SK-N-SH (cell line): Measurements from ENCODE around the gene PXN. TPM values are rescaled to one million over a fixed set of nuclear protein-coding genes. Genes with fewer than 3 reads are reported as not detected.

Experiments used
- CTCF ChIA-PET: fragments of 300-600, 350-600 bp; formaldehyde crosslinking; extraction: SDS; loops from one replicate; lab custom pipeline; 2021; lab: Yijun Ruan, JAX
- POLR2A ChIA-PET: fragments of 350-600 bp; sonication (Branson Sonifier 250); formaldehyde crosslinking; extraction: SDS; loops from one replicate; lab custom pipeline; 2020; ENCODE audit warnings: antibody characterized with exemption, inconsistent platforms; lab: Yijun Ruan, JAX
- DNase-seq: peaks from one replicate; pipeline ENCODE4 v3.0.0; 2012
- H2AFZ ChIP-seq: fragments of 200-600 bp; sonication (generic); 2 replicates; pipeline ENCODE4 v1.8.1; 2016; ENCODE audit warnings: antibody characterized with exemption, mild to moderate bottlenecking, low read depth
- H3F3A ChIP-seq: fragments of 200-600 bp; sonication (generic); replicated peaks from 2 replicates; pipeline ENCODE3; 2016; ENCODE audit warnings: antibody characterized with exemption, mild to moderate bottlenecking; ENCODE audit not compliant: insufficient read depth
- H3K27ac ChIP-seq, 2 experiments: fragments of 200-500 bp in 1 of 2; fragments of 200-600 bp in 1 of 2; sonication (Bioruptor generic) in 1 of 2; sonication (generic), shearing (Covaris generic) in 1 of 2; 2 replicates each; pipeline versions ENCODE4 v1.5.1 to v1.6.1; 2014 to 2016; ENCODE audit warnings: low read depth in 2 of 2, inconsistent platforms in 1 of 2, low read length in 1 of 2, mild to moderate bottlenecking in 1 of 2, mixed read lengths in 1 of 2
- H3K27me3 ChIP-seq: fragments of 200-600 bp; sonication (generic), shearing (Covaris generic); 2 replicates; pipeline ENCODE4 v1.6.1; 2016; ENCODE audit warnings: mixed run types; ENCODE audit not compliant: insufficient read depth
- H3K36me3 ChIP-seq, 2 experiments: fragments of 200-500 bp in 1 of 2; fragments of 200-600 bp in 1 of 2; sonication (Bioruptor generic) in 1 of 2; sonication (generic) in 1 of 2; replicated peaks in 1 of 2; 2 replicates each; pipeline versions ENCODE3 to v1.5.1; 2014 to 2016; ENCODE audit warnings: low read length in 1 of 2, mild to moderate bottlenecking in 1 of 2; ENCODE audit not compliant: insufficient read depth in 2 of 2, control insufficient read depth in 1 of 2
- H3K4me1 ChIP-seq, 2 experiments: fragments of 200-500 bp in 1 of 2; fragments of 200-600 bp in 1 of 2; sonication (Bioruptor generic) in 1 of 2; sonication (generic), shearing (Covaris generic) in 1 of 2; 2 replicates each; pipeline versions ENCODE4 v1.5.1 to v1.6.1; 2014 to 2016; ENCODE audit warnings: low read depth in 1 of 2, low read length in 1 of 2, mixed run types in 1 of 2; ENCODE audit not compliant: insufficient read depth in 2 of 2, control insufficient read depth in 1 of 2
- H3K4me2 ChIP-seq: fragments of 200-600 bp; sonication (generic), shearing (Covaris generic); 2 replicates; pipeline ENCODE4 v1.6.1; 2017; ENCODE audit warnings: mixed run types
- H3K4me3 ChIP-seq, 2 experiments: fragments of 200-500 bp in 1 of 2; fragments of 200-600 bp in 1 of 2; sonication (Bioruptor generic) in 1 of 2; sonication (generic), shearing (Covaris generic) in 1 of 2; 2 replicates each; pipeline versions ENCODE4 v1.5.1 to v1.8.1; 2014 to 2016; ENCODE audit warnings: low read depth in 2 of 2, inconsistent platforms in 1 of 2, low read length in 1 of 2, mild to moderate bottlenecking in 1 of 2, mixed read lengths in 1 of 2, moderate library complexity in 1 of 2
- H3K79me2 ChIP-seq: fragments of 200-600 bp; sonication (generic); 2 replicates; pipeline ENCODE4 v1.8.1; 2017; ENCODE audit warnings: mild to moderate bottlenecking; ENCODE audit not compliant: insufficient read depth
- H3K9ac ChIP-seq: fragments of 200-600 bp; sonication (generic); 2 replicates; pipeline ENCODE4 v1.6.1; 2017; ENCODE audit warnings: mixed run types
- H3K9me2 ChIP-seq: fragments of 200-600 bp; sonication (generic); 2 replicates; pipeline ENCODE4 v1.6.1; 2017; ENCODE audit warnings: mixed run types
- H3K9me3 ChIP-seq: fragments of 200-600 bp; sonication (generic); 2 replicates; pipeline ENCODE4 v1.6.1; 2017; ENCODE audit warnings: mixed run types, mild to moderate bottlenecking, moderate library complexity
- H4K20me1 ChIP-seq: fragments of 200-600 bp; sonication (generic); 2 replicates; pipeline ENCODE4 v1.6.1; 2017; ENCODE audit warnings: mild to moderate bottlenecking, mixed run types; ENCODE audit not compliant: insufficient read depth
- ELF1 ChIP-seq: IDR thresholded peaks from 2 replicates; pipeline ENCODE4 v1.4.0; 2012
- EP300 ChIP-seq, 2 experiments: IDR thresholded peaks; 2 replicates each; pipeline versions ENCODE4 v1.4.0 to v1.6.1; 2012; ENCODE audit warnings: borderline replicate concordance in 1 of 2, low read depth in 1 of 2, low read length in 1 of 2
- EZH2phosphoT487 ChIP-seq: fragments of 200-600 bp; sonication (generic); IDR thresholded peaks from 2 replicates; pipeline ENCODE4 v1.6.1; 2017; ENCODE audit warnings: low read depth, mixed run types, mild to moderate bottlenecking, antibody characterized with exemption, moderate library complexity, borderline replicate concordance
- FOXJ3 ChIP-seq: sonication (generic); formaldehyde crosslinking; IDR thresholded peaks from 2 replicates; pipeline ENCODE4 v1.5.1; 2020; ENCODE audit warnings: mild to moderate bottlenecking, missing genetic modification reagents
- FOXM1 ChIP-seq: IDR thresholded peaks from 2 replicates; pipeline ENCODE4 v1.4.0; 2012; ENCODE audit warnings: low read depth, mild to moderate bottlenecking
- GABPA ChIP-seq: IDR thresholded peaks from 2 replicates; pipeline ENCODE4 v1.4.0; 2012; ENCODE audit warnings: low read depth, mild to moderate bottlenecking
- IRF3 ChIP-seq: fragments of 150-350 bp; IDR thresholded peaks from 2 replicates; pipeline ENCODE4 v1.6.1; 2016; ENCODE audit warnings: mild to moderate bottlenecking, low read depth, low read length
- JUND ChIP-seq: IDR thresholded peaks from 2 replicates; pipeline ENCODE4 v1.4.0; 2012
- MAX ChIP-seq: IDR thresholded peaks from 2 replicates; pipeline ENCODE4 v1.4.0; 2012; ENCODE audit warnings: low read depth
- NFIC ChIP-seq: IDR thresholded peaks from 2 replicates; pipeline ENCODE4 v1.4.0; 2012; ENCODE audit warnings: borderline replicate concordance
- NRF1 ChIP-seq: IDR thresholded peaks from 2 replicates; pipeline ENCODE4 v1.6.1; 2012; ENCODE audit warnings: low read depth, mild to moderate bottlenecking, low read length
- PBX3 ChIP-seq: IDR thresholded peaks from 2 replicates; pipeline ENCODE4; 2012
- RAD21 ChIP-seq: IDR thresholded peaks from 2 replicates; pipeline ENCODE4 v1.6.1; 2012; ENCODE audit warnings: mild to moderate bottlenecking, low read length
- RCOR1 ChIP-seq: fragments of 150-350 bp; IDR thresholded peaks from 2 replicates; pipeline ENCODE4 v1.6.1; 2017; ENCODE audit warnings: antibody characterized with exemption, low read length
- REST ChIP-seq: IDR thresholded peaks from 2 replicates; pipeline ENCODE4 v1.6.1; 2012; ENCODE audit warnings: mild to moderate bottlenecking, low read depth, low read length, moderate library complexity
- RFX5 ChIP-seq: IDR thresholded peaks from 2 replicates; pipeline ENCODE4 v1.6.1; 2012; ENCODE audit warnings: mild to moderate bottlenecking, improper control_type of control experiment, low read length
- RXRA ChIP-seq: IDR thresholded peaks from 2 replicates; pipeline ENCODE4 v1.4.0; 2012; ENCODE audit warnings: low read depth, mild to moderate bottlenecking, borderline replicate concordance
- SIN3A ChIP-seq: IDR thresholded peaks from 2 replicates; pipeline ENCODE4 v1.6.1; 2012; ENCODE audit warnings: low read depth, mild to moderate bottlenecking, low read length, moderate library complexity, borderline replicate concordance
- SMC3 ChIP-seq: IDR thresholded peaks from 2 replicates; pipeline ENCODE4 v1.6.1; 2012; ENCODE audit warnings: low read depth, low read length, improper control_type of control experiment
- TAF1 ChIP-seq: IDR thresholded peaks from 2 replicates; pipeline ENCODE4 v1.6.1; 2012; ENCODE audit warnings: low read depth, mild to moderate bottlenecking, low read length, moderate library complexity, borderline replicate concordance
- TCF12 ChIP-seq: IDR thresholded peaks from 2 replicates; pipeline ENCODE4 v1.4.0; 2012
- TEAD4 ChIP-seq: IDR thresholded peaks from 2 replicates; pipeline ENCODE4 v1.4.0; 2012; ENCODE audit warnings: mild to moderate bottlenecking, borderline replicate concordance; ENCODE audit not compliant: insufficient read depth
- USF1 ChIP-seq: IDR thresholded peaks from 2 replicates; pipeline ENCODE4 v1.4.0; 2012; ENCODE audit warnings: low read depth, borderline replicate concordance
- YY1 ChIP-seq: IDR thresholded peaks from 2 replicates; pipeline ENCODE4 v1.4.0; 2012; ENCODE audit warnings: low read depth, mild to moderate bottlenecking
- WGBS: methylation state at CpG from one replicate; pipeline ENCODE4 v1.1.6; 2017; ENCODE audit warnings: low lambda C conversion rate; 5-methylcytosine and 5-hydroxymethylcytosine counted together
- polyA plus RNA-seq, 3 experiments: library from polyadenylated mRNA; depleted of rRNA; stranded (reverse); fragments of >200 nt; gene quantifications; 2 replicates each; pipeline ENCODE4 v1.2.3, GENCODE V29; 2012

Gene PXN
- polyA plus RNA-seq, 1 of the 3 experiments (the other 2 are of a cell fraction): 89.0 TPM

- H3K9ac ChIP-seq: peak within 1 kb of the TSS; percentile 86
- under 1% methylated on average over 28 of the region's 29 CpGs for WGBS
- H3K27me3 ChIP-seq: no peaks in the 10 kb centered on the region
- H4K20me1 ChIP-seq: no peaks in the 10 kb centered on the region
- H3K27ac ChIP-seq: peak within 1 kb of the TSS; percentile 98 to 100
- no peaks in the 10 kb centered on the region for H3K9me2 ChIP-seq
- no peaks in the 10 kb centered on the region for H3K79me2 ChIP-seq
- POLR2A ChIA-PET: interaction anchor here (0.8 to 4.8 kb wide), 15 partner anchors 9 to 176 kb away, joined by 3 to 108 read pairs (median 13); partner anchors contain the start of genes COX6A1, PXN, RAB35 and RPLP0
- CTCF ChIA-PET: interaction anchor here (0.8 to 3.8 kb wide), 10 partner anchors 9 to 67 kb away, joined by 3 to 26 read pairs (median 4); partner anchors contain the start of gene SIRT4
- no peaks in the 10 kb centered on the region for H3K36me3 ChIP-seq
- peak within 1 kb of the TSS; percentile 67 for H2AFZ ChIP-seq
- no peaks in the 10 kb centered on the region for H3K9me3 ChIP-seq
- H3K4me3 ChIP-seq: peak within 1 kb of the TSS; percentile 50 to 70
- peaks cover 30% of the 10 kb centered on the region for H3F3A ChIP-seq
- DNase-seq: peak; percentile 57
- peaks cover 0 to 2% of the 10 kb centered on the region in 2 experiments; a peak in 2 of 4 replicates for H3K4me1 ChIP-seq
- H3K4me2 ChIP-seq: peak within 1 kb of the TSS; percentile 90
- TF ChIP-seq RCOR1 (peak; percentile 68), RAD21 (no peak), MAX (peak; percentile 55; the same call in 1 of the 2 replicates), RFX5 (peak; percentile 48; the same call in 1 of the 2 replicates), SIN3A (peak; percentile 100), IRF3 (no peak), TCF12 (peak; percentile 60), FOXJ3 (CRISPR knock-in tag) (no peak), YY1 (no peak; the same call in 1 of the 2 replicates), SMC3 (no peak), NFIC (no peak; the same call in 1 of the 2 replicates), RXRA (peak; percentile 12; the same call in 1 of the 2 replicates), TEAD4 (peak; percentile 71), TAF1 (no peak), FOXM1 (no peak), EP300 (IDR thresholded peaks at IDR 0.05; ENCODE audit: borderline replicate concordance in 1 of 2, low read depth in 1 of 2, low read length in 1 of 2) (peak in 1 of 2 experiments; percentile 67; a peak in 1 of 4 replicates), ELF1 (peak; percentile 22; the same call in 1 of the 2 replicates), GABPA (no peak), USF1 (no peak), REST (peak; percentile 70; the same call in 1 of the 2 replicates), EZH2phosphoT487 (no peak), NRF1 (no peak), PBX3 (peak; percentile 71), JUND (peak; percentile 67)
Measured at GRCh38 chr12:120292661-120293531, 27.4 kb upstream of the PXN start, which contains the start of gene RNU4-1. Gene RNU4-1, minus strand, starts transcription at chr12:120293237.
